Measurements from ENCODE around the gene ACTL6B. TPM values are rescaled to one million over a fixed set of nuclear protein-coding genes. Genes with fewer than 3 reads are reported as not detected.

Gene ACTL6B
- total and polyA plus RNA-seq, 9 of the 15 experiments (the other 6 are each of a cell fraction or from before 2014, with no cell fraction given), result not detected

GRCh38 chr7:100641463-100641859, 14.8 kb downstream of the ACTL6B start, which contains the start of gene TFR2 (continued):
- TF ChIP-seq AFF1 (IDR thresholded peaks at IDR 0.05; ENCODE audit: low read depth in 1 of 2, partially characterized antibody in 2 of 2) (peak in 1 of 2 experiments; percentile 13), MEIS2 (IDR thresholded peaks at IDR 0.05; ENCODE audit: partially characterized antibody) (peak; percentile 46), RCOR1 (IDR thresholded peaks at IDR 0.05; ENCODE audit: borderline replicate concordance in 1 of 2, low read depth in 2 of 2, low read length in 2 of 2) (peak; percentile 80 to 95; a peak in 3 of 4 replicates), PKNOX1 (IDR thresholded peaks at IDR 0.05) (peak; percentile 90), ELF4 (CRISPR knock-in tag; IDR thresholded peaks at IDR 0.05) (peak; percentile 77; the same call in 1 of the 2 replicates), CBX5 (IDR thresholded peaks at IDR 0.05; ENCODE audit: borderline replicate concordance, low read depth) (0 out of 2 replicates have a peak, but pooled peaks have one; percentile 9), ZMIZ1 (IDR thresholded peaks at IDR 0.05; ENCODE audit: low read depth in 2 of 2, low read length in 2 of 2) (peak in 1 of 2 experiments; percentile 97; a peak in 2 of 4 replicates), PML (IDR thresholded peaks at IDR 0.05; ENCODE audit: low read length) (peak; percentile 91), PURB (CRISPR knock-in tag; IDR thresholded peaks at IDR 0.05; ENCODE audit: low read depth) (no peak), TAF1 (IDR thresholded peaks at IDR 0.05; ENCODE audit: control insufficient read depth, extremely low read depth, insufficient read depth, low read length, severe bottlenecking) (peak; percentile 80), ZNF197 (CRISPR knock-in tag; IDR thresholded peaks at IDR 0.05; ENCODE audit: low read depth) (peak; percentile 71), CEBPG (CRISPR knock-in tag; IDR thresholded peaks at IDR 0.05) (no peak), CEBPG (tag; conservative IDR thresholded peaks at IDR 0.05 in 1 of 2, IDR thresholded peaks at IDR 0.05 in 1 of 2) (no peak), SRF (CRISPR knock-in tag; IDR thresholded peaks at IDR 0.05) (no peak), BCL6 (CRISPR knock-in tag; IDR thresholded peaks at IDR 0.05) (no peak), GMEB1 (CRISPR knock-in tag; IDR thresholded peaks at IDR 0.05) (peak; percentile 41; the same call in 1 of the 2 replicates), BHLHE40 (IDR thresholded peaks at IDR 0.05; ENCODE audit: low read length) (peak; percentile 71), ZNF583 (CRISPR knock-in tag; IDR thresholded peaks at IDR 0.05) (peak; percentile 77; the same call in 1 of the 2 replicates)

Data from K562 (cell line).